ENCODE measurements around the gene CXCL10. TPM values are rescaled to one million over a fixed set of nuclear protein-coding genes. Genes with fewer than 3 reads are reported as not detected.
"Not testable (repeated sequence)": the region's sequence is repeated elsewhere in the genome, so short reads cannot be mapped to it uniquely, and the experiment has no call there.

Gene CXCL10
- total RNA-seq, 1 experiment from 2014 or later = 0.40 TPM

DNA sequence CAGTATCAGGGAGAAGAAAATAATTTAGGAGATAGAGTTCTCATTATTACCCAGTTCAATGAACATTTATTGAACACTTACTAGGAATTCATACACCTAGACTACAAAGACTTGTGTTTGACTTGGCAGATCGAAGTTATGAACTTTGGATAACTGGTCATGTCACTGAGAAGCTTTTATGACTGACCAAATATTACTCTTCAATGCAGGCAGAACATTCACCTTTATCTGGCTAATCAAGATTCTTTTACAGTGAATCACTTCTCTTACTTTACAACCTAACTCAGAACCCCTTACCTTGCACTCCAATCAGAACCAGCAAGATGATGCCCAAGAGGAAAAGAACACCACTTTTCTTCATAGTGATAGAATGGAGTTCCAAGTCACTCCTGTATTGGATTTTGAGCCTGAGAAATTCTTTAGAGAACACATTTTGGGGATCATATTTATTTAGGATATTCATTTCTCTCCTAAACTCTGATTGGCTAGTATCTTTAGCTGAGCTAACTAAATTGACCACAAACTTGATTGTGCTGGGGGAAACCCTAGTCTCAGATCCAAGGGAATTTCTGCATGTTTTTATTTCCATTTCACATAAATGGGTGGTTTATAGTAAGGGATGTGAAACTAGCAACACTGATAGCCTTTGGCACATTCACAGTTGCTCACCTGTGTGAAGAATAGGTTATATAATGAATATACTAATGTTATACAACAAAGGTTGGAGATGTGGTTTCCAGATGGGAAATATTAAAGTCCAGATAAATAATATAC, 16.0 kb downstream of the CXCL10 start, which contains the start of gene CXCL9:
TSS of gene CXCL9 (minus strand) at position 421 of the 774 bp plus-strand sequence. CDS start at position 361, 60 bp downstream.
- no peaks in the 10 kb centered on the region for H3K36me3 ChIP-seq
- H3K9me3 ChIP-seq = no peaks in the 10 kb centered on the region
- no peak within 1 kb of the TSS for H3K4me3 ChIP-seq
- DNase-seq = no peak
- no peaks in the 10 kb centered on the region for H3K27me3 ChIP-seq

DNA sequence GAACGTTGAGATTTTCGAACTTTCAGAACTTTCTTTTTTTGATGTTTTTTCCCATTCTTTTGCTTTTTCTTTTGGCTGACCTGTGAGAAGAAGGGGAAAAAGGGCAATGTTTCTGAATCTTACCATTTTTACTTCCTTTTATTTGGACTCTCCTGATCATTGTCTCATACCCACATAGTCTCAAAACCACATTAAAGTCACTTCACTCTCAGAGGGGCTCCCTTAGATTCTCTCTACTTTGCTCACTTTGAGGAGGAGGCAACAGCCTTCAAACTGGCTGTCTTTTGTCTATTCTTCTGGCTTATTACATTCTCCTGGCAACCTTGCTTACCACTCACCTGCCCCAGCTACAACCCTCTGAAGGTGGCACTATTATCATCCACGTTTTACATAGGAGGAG, 19.7 kb downstream of the CXCL10 start:
- Histone ChIP-seq H3K27me3 (no peaks in the 10 kb centered on the region), H3K9me3 (no peaks in the 10 kb centered on the region), H3K4me3 (no peak overlapping the region), H3K36me3 (no peaks in the 10 kb centered on the region)
- no peak for DNase-seq

DNA sequence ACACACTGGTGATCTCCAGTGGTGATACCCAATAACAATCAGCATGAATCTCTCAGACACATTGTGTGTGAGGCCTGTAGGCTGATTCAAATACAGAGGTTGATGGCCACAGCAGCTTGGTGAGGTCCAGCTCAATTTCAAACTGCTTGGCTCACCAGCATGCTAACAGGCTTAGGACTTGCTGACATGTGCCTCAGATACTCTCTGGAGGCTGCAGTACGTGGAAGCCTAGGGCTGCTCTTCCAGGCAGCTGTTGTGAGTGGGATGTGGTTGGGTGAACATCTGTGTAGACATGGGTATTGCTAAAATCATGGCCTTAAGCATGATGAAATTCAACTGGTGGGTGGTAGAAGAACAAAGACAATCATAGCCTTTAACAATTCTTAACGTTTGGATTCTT, 20.3 kb downstream of the CXCL10 start:
- H3K36me3 ChIP-seq = no peaks in the 10 kb centered on the region
- no peak for DNase-seq
- no peak overlapping the region for H3K4me3 ChIP-seq
- no peaks in the 10 kb centered on the region for H3K9me3 ChIP-seq
- H3K27me3 ChIP-seq = no peaks in the 10 kb centered on the region

DNA sequence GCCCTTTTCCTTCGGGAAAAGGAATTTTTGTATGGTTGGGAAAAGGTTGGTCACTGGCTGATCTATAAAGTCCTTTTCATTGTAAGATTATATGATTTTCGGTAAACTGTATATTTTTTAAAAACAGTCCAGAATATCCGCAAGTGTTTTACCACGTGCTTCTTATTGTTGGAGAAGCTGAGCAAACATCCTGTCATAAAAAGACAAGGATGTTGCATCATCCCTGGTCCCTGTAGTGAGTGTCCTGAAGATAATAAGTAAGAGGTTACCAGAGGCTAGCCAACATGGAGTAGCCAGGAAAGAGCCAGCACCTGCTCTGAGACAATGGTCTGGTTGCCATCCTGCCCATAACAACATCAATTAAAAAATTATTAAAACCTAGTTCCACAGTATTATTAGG, 21.1 kb downstream of the CXCL10 start:
- Histone ChIP-seq H3K27me3 (no peaks in the 10 kb centered on the region), H3K9me3 (no peaks in the 10 kb centered on the region), H3K4me3 (no peak overlapping the region), H3K36me3 (no peaks in the 10 kb centered on the region)
- DNase-seq = no peak

DNA sequence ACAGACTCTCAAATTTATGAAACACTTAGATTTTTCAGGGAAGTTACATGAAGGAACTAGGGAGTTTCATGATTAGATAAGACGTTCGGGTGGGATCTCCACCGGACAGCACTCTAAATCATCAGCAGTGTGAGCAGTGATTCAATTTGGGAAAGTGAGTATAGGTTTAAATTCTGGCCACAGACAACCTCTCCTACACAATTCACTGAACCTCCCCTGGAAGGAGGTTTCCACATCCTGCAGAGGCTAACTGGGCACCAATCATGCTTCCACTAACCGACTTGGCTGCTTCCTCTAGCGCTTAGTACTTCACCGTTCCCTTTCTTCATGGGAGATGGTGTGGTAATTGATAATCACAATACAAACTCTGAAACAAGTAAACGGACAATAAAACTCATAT, 21.6 kb downstream of the CXCL10 start:
- H3K4me3 ChIP-seq = no peak overlapping the region
- H3K27me3 ChIP-seq = no peaks in the 10 kb centered on the region
- no peak for DNase-seq
- H3K9me3 ChIP-seq = no peaks in the 10 kb centered on the region
- H3K36me3 ChIP-seq = no peaks in the 10 kb centered on the region

DNA sequence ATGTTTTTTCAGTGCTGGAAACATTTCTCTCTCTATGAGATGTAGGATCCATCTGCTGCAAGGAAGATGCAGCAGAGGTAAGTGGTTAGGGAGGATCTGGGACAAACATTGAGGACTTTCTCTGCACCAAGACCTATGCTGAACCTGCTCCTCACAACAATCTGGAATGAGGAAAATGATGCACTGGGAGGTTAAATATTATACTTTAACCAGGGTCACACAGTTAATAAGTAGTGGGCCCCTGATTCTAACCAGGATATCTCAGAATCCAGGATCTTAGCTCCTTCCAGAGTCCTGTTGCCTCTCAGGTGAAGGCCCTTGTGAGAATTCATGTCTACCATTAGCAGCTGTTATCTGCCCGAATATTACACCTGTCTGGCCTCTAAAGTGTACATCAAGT, 23.0 kb downstream of the CXCL10 start:
- Histone ChIP-seq H3K9me3 (no peaks in the 10 kb centered on the region), H3K27me3 (no peaks in the 10 kb centered on the region), H3K4me3 (no peak overlapping the region), H3K36me3 (no peaks in the 10 kb centered on the region)
- DNase-seq = no peak

DNA sequence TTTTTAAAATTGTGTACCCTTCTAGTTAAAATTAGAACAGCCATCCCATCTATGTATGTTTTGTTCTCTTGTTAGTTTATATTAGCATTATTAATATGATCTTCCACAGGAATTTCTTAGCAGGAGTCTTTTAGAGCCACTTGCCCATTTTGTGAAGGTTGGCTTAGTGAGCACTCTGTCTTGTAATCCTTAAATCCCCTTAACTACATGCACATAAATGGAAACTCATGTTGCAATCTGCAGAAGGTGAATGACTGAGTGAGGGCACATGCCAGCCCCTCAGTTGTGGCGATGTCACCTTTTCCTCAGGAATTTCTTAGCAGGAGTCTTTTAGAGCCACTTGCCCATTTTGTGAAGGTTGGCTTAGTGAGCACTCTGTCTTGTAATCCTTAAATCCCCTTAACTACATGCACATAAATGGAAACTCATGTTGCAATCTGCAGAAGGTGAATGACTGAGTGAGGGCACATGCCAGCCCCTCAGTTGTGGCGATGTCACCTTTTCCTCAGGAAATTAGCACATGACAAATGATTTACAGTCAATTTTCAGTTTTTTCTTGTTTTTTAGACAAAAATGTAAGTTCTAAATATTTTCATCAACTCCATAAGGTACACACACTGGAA, 24.7 kb downstream of the CXCL10 start:
- not testable (repeated sequence) for H3K27me3 ChIP-seq, H3K36me3 ChIP-seq, DNase-seq, H3K9me3 ChIP-seq, H3K4me3 ChIP-seq

DNA sequence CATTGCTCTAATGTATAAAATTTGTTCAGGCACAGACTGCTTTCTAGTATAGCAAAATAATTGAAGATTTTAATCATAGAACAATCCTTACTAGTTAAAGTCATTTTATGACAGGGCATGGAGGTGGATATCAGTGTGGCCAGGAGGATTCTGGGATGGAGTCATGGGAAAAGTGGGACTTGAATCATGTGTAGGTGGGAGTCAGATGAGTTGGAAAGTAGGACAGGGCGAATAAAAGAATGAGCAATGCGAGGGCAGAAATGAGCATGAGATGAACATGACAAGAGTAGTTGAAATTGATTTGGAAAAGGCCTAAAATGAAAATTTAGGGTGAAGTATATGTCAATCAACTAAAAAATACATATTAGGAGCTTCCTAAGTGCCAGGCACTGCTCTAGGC, 25.4 kb downstream of the CXCL10 start:
- Histone ChIP-seq H3K36me3 (no peaks in the 10 kb centered on the region), H3K27me3 (no peaks in the 10 kb centered on the region), H3K4me3 (no peak overlapping the region), H3K9me3 (no peaks in the 10 kb centered on the region)
- DNase-seq = no peak

DNA sequence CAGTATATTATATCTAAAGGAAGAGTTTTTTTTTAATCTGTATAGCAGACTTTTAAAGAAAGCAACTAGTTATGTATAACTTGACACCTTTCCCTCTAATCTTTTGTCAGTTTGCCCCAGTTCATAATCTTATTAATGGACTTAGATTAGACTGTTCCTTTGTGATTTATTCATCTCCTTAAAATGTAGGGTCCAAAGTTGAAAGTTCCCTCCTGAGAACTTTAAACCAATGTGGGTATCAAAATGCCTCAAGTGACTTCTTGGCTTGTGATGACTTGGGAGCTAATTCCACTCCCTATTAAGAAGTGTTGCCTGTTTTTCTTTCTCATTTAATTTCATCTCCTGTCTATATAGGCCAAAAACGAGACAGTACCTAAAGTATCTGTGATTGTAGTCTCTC, 26.2 kb downstream of the CXCL10 start:
- H3K4me3 ChIP-seq = no peak overlapping the region

DNA sequence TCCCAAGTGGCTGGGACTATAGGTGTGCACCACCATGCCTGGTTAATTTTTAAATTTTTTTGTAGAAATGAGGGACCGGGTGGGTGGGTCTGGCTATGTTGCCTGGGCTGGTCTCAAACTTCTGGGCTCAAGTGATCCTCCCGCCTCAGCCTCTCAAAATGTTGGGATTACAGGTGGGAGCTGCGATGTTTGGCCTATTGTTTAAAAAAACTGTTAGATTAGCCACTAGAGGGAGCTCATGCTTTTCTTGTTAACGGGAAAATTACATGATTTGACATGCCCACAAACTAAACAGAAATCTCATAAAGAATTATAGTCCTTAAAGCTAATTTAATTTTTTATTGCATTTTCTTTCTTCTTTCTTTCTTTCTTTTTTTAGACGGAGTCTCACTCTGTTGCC, 27.6 kb downstream of the CXCL10 start:
- no peaks in the 10 kb centered on the region for H3K36me3 ChIP-seq
- no peaks in the 10 kb centered on the region for H3K9me3 ChIP-seq
- H3K4me3 ChIP-seq = no peak overlapping the region
- H3K27me3 ChIP-seq = no peaks in the 10 kb centered on the region
- no peak for DNase-seq

More for the DNA sequence above, 26.2 kb downstream of the CXCL10 start:
- Histone ChIP-seq H3K9me3 (no peaks in the 10 kb centered on the region), H3K27me3 (no peaks in the 10 kb centered on the region), H3K36me3 (no peaks in the 10 kb centered on the region)
- DNase-seq = no peak

DNA sequence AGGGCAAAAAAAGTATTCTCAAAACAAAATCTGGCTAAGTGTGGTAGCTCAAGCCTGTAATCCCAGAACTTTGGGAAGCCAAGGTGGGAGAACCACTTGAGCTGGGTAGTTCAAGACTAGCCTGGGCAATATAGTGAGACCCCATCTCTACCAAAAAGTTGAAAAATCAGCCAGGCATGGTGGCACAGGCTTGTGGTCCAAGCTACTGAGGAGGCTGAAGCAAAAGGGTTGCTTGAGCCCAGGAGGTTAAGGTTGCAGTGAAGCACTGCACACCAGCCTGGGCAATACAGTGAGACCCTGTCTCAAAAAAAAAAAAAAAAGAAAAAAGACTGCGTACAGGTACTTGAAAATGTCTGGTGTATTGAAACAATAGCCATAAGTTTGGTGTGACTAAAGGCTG, 30.8 kb downstream of the CXCL10 start:
- H3K36me3 ChIP-seq = no peaks in the 10 kb centered on the region
- no peaks in the 10 kb centered on the region for H3K27me3 ChIP-seq
- no peaks in the 10 kb centered on the region for H3K9me3 ChIP-seq
- DNase-seq = no peak
- H3K4me3 ChIP-seq = no peak overlapping the region

DNA sequence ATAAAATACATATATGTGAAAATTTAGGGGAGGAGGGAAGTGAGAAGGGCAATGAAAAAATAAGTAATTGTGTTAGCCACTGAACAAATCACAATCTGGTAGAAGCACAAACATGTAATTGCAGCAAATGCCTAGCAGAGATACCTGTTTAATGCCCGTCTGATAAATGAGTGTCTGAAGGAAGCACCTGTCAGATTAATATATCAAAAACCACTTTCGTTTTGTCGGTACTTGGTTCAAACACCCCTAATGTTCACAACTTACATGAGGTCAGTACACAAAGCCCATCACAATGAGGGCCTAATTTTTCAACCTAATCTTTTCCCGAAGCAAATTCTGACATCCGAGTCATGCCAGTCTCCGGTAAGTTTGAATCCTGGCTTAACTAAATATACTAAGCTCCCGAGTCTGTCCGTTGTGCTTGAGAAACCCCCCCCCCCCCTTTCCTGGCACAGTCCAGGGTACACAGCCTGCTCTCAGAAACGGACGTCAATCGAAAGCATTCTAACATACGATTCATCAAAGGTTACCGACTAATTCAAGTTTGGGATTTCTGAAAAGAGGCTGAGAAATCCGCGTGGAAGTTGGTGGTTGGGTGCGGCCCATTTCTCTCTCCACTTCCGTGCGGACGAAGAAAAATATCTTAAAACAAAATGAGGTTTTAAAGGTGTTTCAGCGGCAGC, 33.3 kb downstream of the CXCL10 start:
- no peaks in the 10 kb centered on the region for H3K36me3 ChIP-seq
- no peak for DNase-seq
- peak overlapping the region; percentile 85 for H3K4me3 ChIP-seq
- no peaks in the 10 kb centered on the region for H3K9me3 ChIP-seq
- H3K27me3 ChIP-seq = no peaks in the 10 kb centered on the region

DNA sequence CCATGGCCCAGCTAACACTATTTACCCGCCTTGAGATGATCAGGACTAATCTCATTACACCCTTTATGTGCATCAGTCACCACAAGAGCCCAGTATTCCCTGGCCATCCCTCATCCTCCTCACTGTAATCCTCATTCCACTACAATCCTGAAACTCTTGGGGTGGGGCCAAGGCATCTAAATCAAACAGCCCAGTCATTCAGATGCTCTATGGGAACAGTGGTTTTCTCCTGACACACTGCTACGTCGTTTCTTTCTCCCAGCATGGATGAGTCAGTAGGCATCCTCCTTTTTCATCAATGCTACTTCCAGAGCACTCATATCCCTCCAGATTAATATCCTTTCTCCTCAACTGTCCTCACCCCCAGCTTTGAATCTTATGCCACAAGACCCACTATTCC, 38.2 kb downstream of the CXCL10 start:
- Histone ChIP-seq H3K9me3 (no peaks in the 10 kb centered on the region), H3K4me3 (no peak overlapping the region), H3K27me3 (no peaks in the 10 kb centered on the region), H3K36me3 (peaks cover 8% of the 10 kb centered on the region)
- peak; percentile 21 for DNase-seq

DNA sequence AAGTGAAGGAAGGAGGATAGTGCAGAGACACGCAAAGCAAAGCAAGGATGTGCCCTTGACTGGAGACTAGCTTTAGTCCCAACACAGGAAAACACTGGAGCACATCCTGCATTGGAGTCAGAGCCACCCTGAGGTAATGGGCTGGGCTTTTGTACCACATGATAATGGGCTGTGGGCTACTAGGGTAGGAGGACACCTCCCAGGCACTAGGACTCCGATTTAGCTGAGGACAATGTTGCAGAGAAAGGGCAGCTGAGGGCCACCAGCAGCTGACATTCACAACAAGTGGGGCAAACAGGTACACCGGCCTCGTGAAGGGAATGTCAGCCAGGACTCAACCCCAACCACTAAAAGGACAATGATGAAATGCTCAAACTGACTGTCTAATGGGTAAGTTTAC, 42.7 kb downstream of the CXCL10 start:
- no peak overlapping the region for H3K4me3 ChIP-seq
- no peaks in the 10 kb centered on the region for H3K27me3 ChIP-seq
- DNase-seq = no peak
- H3K36me3 ChIP-seq = peaks cover 33% of the 10 kb centered on the region
- H3K9me3 ChIP-seq = no peaks in the 10 kb centered on the region

DNA sequence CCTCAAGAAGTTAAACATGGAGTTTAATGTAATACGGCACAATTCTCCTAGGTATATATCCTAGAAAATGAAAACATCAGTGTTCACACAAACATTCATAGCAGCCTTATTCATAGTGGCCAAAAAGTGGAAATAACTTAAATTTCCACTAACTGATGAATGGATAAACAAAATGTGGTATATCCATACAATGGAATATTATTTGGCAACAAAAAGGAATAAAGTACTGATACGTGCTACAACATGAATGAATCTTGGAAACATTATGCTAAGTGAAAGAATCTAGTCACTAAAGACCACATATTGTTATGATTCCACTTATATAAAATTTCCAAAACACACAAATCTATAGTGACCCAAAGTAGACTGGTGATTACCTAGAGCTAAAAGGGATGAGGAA, 47.1 kb downstream of the CXCL10 start:
- no peak for DNase-seq
- H3K36me3 ChIP-seq = peaks cover 43% of the 10 kb centered on the region
- H3K9me3 ChIP-seq = no peaks in the 10 kb centered on the region
- no peak overlapping the region for H3K4me3 ChIP-seq
- H3K27me3 ChIP-seq = no peaks in the 10 kb centered on the region

DNA sequence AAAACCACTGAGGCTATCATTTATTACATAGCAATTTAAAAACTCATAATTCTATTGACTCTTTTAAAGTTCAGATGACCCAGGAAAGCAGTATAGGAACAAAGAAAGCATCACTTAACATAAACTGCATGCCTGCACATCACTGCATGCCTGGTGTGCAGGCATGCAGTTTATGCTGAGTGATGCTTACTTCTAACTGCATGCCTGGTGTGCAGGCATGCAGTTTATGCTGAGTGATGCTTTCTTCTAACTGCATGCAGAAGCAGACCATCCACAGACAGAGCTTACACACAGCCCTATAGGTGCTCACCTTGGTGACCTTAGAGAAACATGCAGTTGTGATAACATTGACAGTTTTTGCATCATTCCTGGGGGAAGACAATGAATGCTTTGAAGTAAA, 49.5 kb downstream of the CXCL10 start:
- H3K4me3 ChIP-seq = no peak overlapping the region
- H3K27me3 ChIP-seq = no peaks in the 10 kb centered on the region
- no peak for DNase-seq
- H3K9me3 ChIP-seq = no peaks in the 10 kb centered on the region
- peaks cover 51% of the 10 kb centered on the region for H3K36me3 ChIP-seq

All from MG63 (cell line).